ENCODE measurements around the gene SPATA6L.

SPATA6L gene

DNA sequence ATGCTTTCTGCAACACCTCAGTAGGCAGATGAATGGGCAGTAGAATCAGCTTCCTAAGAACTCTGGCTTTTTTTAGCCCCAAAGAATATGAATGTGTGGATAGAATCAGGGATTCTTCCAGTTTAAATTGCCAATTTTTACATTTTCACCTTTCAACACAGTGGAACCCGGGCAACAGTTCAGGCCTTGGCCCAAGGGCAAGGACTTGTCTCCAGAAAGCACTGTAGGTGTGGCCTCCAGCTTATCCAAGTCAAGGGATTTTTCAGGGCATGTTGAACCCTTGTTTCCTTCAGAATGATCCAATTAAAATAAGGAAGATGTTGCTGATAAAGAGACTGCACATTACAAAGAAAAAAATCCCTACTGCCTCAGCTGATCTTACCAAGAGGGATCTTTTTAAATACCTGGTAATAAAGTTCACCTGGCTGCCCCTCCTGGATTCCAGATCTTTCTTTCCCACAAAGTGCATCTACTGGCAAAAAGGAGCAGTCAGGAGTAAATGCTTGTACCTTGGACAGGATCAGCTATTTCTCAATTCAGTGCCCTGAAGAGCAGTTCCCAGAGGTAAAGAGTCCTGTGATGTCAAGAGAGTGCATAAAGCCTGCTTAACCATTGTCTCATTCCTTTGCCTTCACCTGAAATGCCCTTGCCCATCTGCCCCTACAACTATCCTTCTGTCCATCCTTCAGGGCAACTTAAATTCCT lies 84.3 kb downstream of the SPATA6L start:
- H3K27ac ChIP-seq = no peak overlapping the region
- TF ChIP-seq, protein P1, sequence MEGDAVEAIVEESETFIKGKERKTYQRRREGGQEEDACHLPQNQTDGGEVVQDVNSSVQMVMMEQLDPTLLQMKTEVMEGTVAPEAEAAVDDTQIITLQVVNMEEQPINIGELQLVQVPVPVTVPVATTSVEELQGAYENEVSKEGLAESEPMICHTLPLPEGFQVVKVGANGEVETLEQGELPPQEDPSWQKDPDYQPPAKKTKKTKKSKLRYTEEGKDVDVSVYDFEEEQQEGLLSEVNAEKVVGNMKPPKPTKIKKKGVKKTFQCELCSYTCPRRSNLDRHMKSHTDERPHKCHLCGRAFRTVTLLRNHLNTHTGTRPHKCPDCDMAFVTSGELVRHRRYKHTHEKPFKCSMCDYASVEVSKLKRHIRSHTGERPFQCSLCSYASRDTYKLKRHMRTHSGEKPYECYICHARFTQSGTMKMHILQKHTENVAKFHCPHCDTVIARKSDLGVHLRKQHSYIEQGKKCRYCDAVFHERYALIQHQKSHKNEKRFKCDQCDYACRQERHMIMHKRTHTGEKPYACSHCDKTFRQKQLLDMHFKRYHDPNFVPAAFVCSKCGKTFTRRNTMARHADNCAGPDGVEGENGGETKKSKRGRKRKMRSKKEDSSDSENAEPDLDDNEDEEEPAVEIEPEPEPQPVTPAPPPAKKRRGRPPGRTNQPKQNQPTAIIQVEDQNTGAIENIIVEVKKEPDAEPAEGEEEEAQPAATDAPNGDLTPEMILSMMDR (conservative IDR thresholded peaks at IDR 0.05) = no peak

DNA sequence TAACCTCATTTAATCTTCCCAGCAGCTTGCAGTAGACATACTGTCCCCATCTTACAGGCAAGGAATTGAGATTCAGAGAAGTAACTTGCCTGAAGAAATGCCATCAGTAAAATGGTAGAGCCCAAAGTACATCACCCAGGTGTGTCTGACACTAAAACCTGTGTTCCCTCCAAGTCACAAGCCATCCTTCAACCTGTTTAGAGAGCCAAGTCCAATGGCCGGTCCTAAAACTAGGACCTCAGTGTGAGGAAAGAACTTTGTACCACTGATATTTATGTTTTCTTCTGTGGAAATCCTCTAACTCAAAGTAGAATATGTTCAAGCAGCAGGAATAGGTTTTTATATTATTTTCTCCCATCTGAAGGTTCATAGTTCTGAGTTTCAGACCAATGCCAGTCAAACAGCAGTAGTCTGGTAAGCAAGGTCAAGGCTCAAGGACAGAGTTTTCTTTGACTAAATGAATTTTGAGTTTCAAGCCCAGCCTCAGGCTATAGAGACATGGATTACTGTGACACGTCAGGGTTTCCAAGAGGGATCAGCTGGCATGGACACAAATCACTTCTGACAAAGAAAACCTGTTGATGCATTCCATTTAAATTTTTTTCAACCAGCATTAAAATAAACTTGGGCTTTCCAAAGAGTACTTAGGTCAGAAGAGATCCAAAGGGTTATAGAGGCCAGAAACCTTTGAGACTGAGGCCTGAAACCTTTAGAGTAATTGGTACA lies 85.1 kb downstream of the SPATA6L start:
- no peak overlapping the region for H3K27ac ChIP-seq
- TF ChIP-seq, protein P1 (conservative IDR thresholded peaks at IDR 0.05) = no peak

DNA sequence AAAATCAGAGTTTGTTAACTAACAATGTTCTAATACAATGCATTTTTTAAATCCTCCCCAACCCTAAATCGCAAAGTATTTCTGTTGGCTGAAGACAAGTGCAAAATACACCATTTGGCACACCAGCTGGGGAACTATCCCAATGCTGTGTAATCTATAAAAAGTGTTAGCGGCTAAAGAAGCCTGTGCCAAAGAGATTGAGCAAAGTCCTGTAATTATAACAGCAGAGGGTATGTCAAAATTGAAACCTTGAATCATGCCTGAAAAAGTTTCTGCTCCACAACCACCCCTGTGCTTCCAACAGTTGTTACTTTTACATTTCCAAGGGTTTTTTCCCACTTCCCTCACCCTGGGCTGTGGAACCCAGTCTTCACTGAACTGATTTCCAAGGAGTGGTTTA lies 87.3 kb downstream of the SPATA6L start:
- H3K27ac ChIP-seq = no peak overlapping the region
- TF ChIP-seq, protein P1 (conservative IDR thresholded peaks at IDR 0.05) = no peak

DNA sequence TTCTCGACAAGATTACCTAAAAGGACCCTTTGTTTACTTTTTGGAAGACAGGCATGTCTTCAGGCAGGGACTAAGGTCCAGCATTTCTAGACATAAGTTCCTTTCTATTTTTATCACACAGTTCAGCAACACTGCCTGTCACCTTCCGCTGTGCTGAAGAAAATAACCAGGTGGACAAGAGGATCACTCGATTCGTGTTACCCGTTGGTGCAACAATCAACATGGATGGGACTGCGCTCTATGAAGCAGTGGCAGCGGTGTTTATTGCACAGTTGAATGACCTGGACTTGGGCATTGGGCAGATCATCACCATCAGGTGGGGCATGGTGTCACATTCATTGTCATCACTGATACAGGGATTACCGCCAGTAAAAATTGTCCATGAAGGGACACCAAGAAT lies 89.8 kb downstream of the SPATA6L start:
- TF ChIP-seq, protein P1 (conservative IDR thresholded peaks at IDR 0.05) = no peak

DNA sequence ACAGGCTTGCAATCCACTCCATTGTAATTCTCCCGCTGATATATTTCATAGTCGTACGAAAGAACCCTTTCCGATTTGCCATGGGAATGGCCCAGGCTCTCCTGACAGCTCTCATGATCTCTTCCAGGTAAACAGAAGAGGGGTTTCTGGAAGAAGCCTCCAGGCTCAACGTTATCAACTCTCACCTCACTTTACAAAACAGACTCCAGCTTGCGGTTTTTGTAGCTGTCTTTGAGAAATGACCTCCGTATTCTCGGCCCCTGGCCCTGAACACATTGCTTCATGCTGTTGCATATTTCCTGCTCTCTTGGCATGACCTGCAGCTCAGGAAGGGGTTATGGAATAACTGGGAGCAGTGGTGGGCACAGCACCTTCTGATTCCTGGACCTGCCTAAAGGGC lies 90.3 kb downstream of the SPATA6L start:
- H3K27ac ChIP-seq = no peak overlapping the region
- TF ChIP-seq, protein P1 (conservative IDR thresholded peaks at IDR 0.05) = no peak

More for the DNA sequence above, 89.8 kb downstream of the SPATA6L start:
- H3K27ac ChIP-seq = no peak overlapping the region

DNA sequence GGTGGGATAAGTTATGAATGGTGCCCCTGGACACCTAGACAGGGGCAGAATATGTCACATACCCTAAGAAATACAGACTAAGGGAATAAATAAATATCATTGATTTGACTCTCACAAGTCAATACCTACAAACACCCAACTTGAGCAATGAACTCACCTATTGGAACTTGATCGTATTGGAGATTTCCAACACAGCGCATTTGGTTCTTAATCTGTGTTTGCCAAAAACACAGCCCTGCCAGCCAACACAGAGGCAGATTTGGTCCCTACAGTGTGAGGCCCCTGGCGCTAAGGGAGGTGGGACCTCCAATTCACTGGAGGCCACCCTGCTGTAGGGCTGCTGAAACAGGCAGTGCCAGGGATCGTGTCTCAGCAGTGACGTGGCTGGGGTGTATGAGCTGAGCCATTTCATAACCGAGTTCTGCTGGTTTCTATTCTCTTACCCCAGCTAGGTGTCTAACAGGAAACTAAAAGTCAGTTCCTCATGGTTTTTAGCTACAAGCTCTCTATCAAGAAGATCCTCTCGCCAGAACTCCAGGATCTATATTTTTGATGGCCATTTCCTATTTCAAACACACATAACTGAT lies 91.5 kb downstream of the SPATA6L start:
- no peak overlapping the region for H3K27ac ChIP-seq

More for the DNA sequence above, 91.5 kb downstream of the SPATA6L start:
- TF ChIP-seq, protein P1 (conservative IDR thresholded peaks at IDR 0.05) = no peak
